HCT116 (cell line): ENCODE data around the gene SLC35B1. TPM values are rescaled to one million over a fixed set of nuclear protein-coding genes. Genes with fewer than 3 reads are reported as not detected.

Experiments
- ATAC-seq: fragments of 200-7000 bp; cut with Tn5 transposase; 2 replicates; pipeline ENCODE4 v1.9.1; 2020; ENCODE audit warnings: mild to moderate bottlenecking, moderate library complexity
- BruUV-seq: library from RNA; stranded (reverse); fragments of 400-500 nt; replicated peaks from 2 replicates; lab custom pipeline; 2021; lab: Mats Ljungman, UMichigan
- CTCF ChIA-PET: fragments of 300-600 bp; sonication (Branson Sonifier 250); formaldehyde crosslinking; loops from one replicate; lab custom pipeline; 2021; ENCODE audit warnings: antibody characterized with exemption; lab: Charles Lee
- POLR2A ChIA-PET: fragments of 300-600, 350-600 bp; sonication (Branson Sonifier 250); formaldehyde crosslinking; loops from one replicate; lab custom pipeline; 2021; ENCODE audit warnings: antibody characterized with exemption; lab: Charles Lee
- RAD21 ChIA-PET, 2 experiments: fragments of 300-600 bp; sonication (Branson Sonifier 250); formaldehyde crosslinking; loops; one replicate each; lab custom pipeline; 2023; ENCODE audit warnings: low total read pairs in 2 of 2; ENCODE audit not compliant: uncharacterized antibody in 2 of 2, unreplicated experiment in 2 of 2, low non-redundant PET in 1 of 2; lab: Charles Lee
- DNase-seq: peaks from one replicate; pipeline ENCODE4 v3.0.0-alpha.2; 2010; ENCODE audit warnings: low read depth, low spot score
- H2AFZ ChIP-seq: fragments of 200-600 bp; shearing (Covaris generic), sonication (generic); 2 replicates; pipeline ENCODE4 v1.6.1; 2017; ENCODE audit warnings: low read depth, mixed run types, mixed read lengths, antibody characterized with exemption, low read length; ENCODE audit not compliant: poor library complexity, severe bottlenecking
- H3K27ac ChIP-seq: 2 replicates; pipeline ENCODE4 v1.5.1; 2012; ENCODE audit warnings: low read depth, low read length
- H3K27me3 ChIP-seq: fragments of 200-600 bp; sonication (generic); 2 replicates; pipeline ENCODE4 v1.6.1; 2016; ENCODE audit warnings: mixed run types, low read length, mixed read lengths; ENCODE audit not compliant: insufficient read depth
- H3K36me3 ChIP-seq, 2 experiments: fragments of 200-500 bp in 1 of 2; fragments of 200-600 bp in 1 of 2; sonication (Bioruptor generic) in 1 of 2; sonication (generic) in 1 of 2; 2 replicates each; pipeline versions ENCODE4 v1.5.1 to v1.6.1; 2014 to 2016; ENCODE audit warnings: low read length in 2 of 2, inconsistent platforms in 1 of 2, mixed read lengths in 1 of 2, mixed run types in 1 of 2; ENCODE audit not compliant: insufficient read depth in 2 of 2, control insufficient read depth in 1 of 2
- H3K4me1 ChIP-seq, 2 experiments: fragments of 200-600 bp in 1 of 2; sonication (generic) in 1 of 2; 2 replicates each; pipeline versions ENCODE4 v1.5.1 to v1.6.1; 2012 to 2017; ENCODE audit warnings: low read length in 2 of 2, inconsistent platforms in 1 of 2, mild to moderate bottlenecking in 1 of 2, mixed read lengths in 1 of 2, mixed run types in 1 of 2, moderate library complexity in 1 of 2; ENCODE audit not compliant: insufficient read depth in 2 of 2, control insufficient read depth in 1 of 2
- H3K4me2 ChIP-seq: fragments of 200-600 bp; sonication (generic); 2 replicates; pipeline ENCODE4 v1.6.1; 2017; ENCODE audit warnings: mixed run types, low read length, mixed read lengths
- H3K4me3 ChIP-seq, 2 experiments: fragments of 200-600 bp in 1 of 2; sonication (generic) in 1 of 2; replicated peaks in 1 of 2; 2 replicates each; pipeline ENCODE4 v1.5.1; 2011 to 2016; ENCODE audit warnings: low read length in 2 of 2, control low read depth in 1 of 2, low read depth in 1 of 2, mild to moderate bottlenecking in 1 of 2, mixed read lengths in 1 of 2, mixed run types in 1 of 2
- H3K79me2 ChIP-seq: fragments of 200-600 bp; sonication (generic); 2 replicates; pipeline ENCODE4 v1.6.1; 2017; ENCODE audit warnings: mild to moderate bottlenecking, mixed run types, low read length, moderate library complexity, mixed read lengths; ENCODE audit not compliant: insufficient read depth
- H3K9ac ChIP-seq: fragments of 200-600 bp; sonication (generic); 2 replicates; pipeline ENCODE4 v1.6.1; 2016; ENCODE audit warnings: low read length, mixed read lengths
- H3K9me2 ChIP-seq: fragments of 200-600 bp; sonication (generic), shearing (Covaris generic); 2 replicates; pipeline ENCODE4 v1.6.1; 2017; ENCODE audit warnings: mixed run types, mild to moderate bottlenecking, moderate library complexity; ENCODE audit not compliant: insufficient read depth
- H3K9me3 ChIP-seq, 2 experiments: fragments of 200-500 bp in 1 of 2; fragments of 200-600 bp in 1 of 2; sonication (Bioruptor generic) in 1 of 2; sonication (generic) in 1 of 2; 2 replicates each; pipeline ENCODE4 v1.6.1; 2014 to 2017; ENCODE audit warnings: low read length in 2 of 2, mixed read lengths in 2 of 2, inconsistent platforms in 1 of 2, low read depth in 1 of 2, mild to moderate bottlenecking in 1 of 2, mixed run types in 1 of 2, moderate library complexity in 1 of 2; ENCODE audit not compliant: control insufficient read depth in 1 of 2, insufficient read depth in 1 of 2
- H4K20me1 ChIP-seq: fragments of 200-600 bp; sonication (generic), shearing (Covaris generic); 2 replicates; pipeline ENCODE4 v1.6.1; 2017; ENCODE audit warnings: mixed run types, mild to moderate bottlenecking, moderate library complexity; ENCODE audit not compliant: insufficient read depth
- ATF3 ChIP-seq: IDR thresholded peaks from 2 replicates; pipeline ENCODE4 v1.6.1; 2012
- CBX3 ChIP-seq: IDR thresholded peaks from 2 replicates; pipeline ENCODE4 v1.6.1; 2012; ENCODE audit warnings: low read depth
- EGR1 ChIP-seq: IDR thresholded peaks from 2 replicates; pipeline ENCODE4 v1.6.1; 2012; ENCODE audit warnings: low read depth
- ELF1 ChIP-seq: IDR thresholded peaks from 2 replicates; pipeline ENCODE4 v1.6.1; 2012; ENCODE audit warnings: low read depth, borderline replicate concordance
- EZH2 ChIP-seq: fragments of 200-600 bp; sonication (generic); IDR thresholded peaks from 2 replicates; pipeline ENCODE4 v1.6.1; 2017; ENCODE audit warnings: antibody characterized with exemption, mixed run types
- EZH2phosphoT487 ChIP-seq: fragments of 200-600 bp; IDR thresholded peaks from 2 replicates; pipeline ENCODE4 v1.6.1; 2018; ENCODE audit warnings: antibody characterized with exemption, borderline replicate concordance
- JUND ChIP-seq: IDR thresholded peaks from 2 replicates; pipeline ENCODE4 v1.6.1; 2012
- POLR2A ChIP-seq: IDR thresholded peaks from 2 replicates; pipeline ENCODE4 v1.7.0; 2011; ENCODE audit warnings: borderline replicate concordance; ENCODE audit not compliant: insufficient read depth, insufficient read length; ENCODE audit errors: extremely low read depth
- POLR2AphosphoS5 ChIP-seq: IDR thresholded peaks from 2 replicates; pipeline ENCODE4 v1.6.1; 2011; ENCODE audit warnings: mild to moderate bottlenecking, low read depth, low read length, moderate library complexity
- RAD21 ChIP-seq: IDR thresholded peaks from 2 replicates; pipeline ENCODE4 v1.6.1; 2012; ENCODE audit warnings: low read depth, mild to moderate bottlenecking
- REST ChIP-seq: IDR thresholded peaks from 2 replicates; pipeline ENCODE4 v1.6.1; 2012; ENCODE audit warnings: low read depth
- SIN3A ChIP-seq: IDR thresholded peaks from 2 replicates; pipeline ENCODE4 v1.6.1; 2012; ENCODE audit warnings: low read depth
- SP1 ChIP-seq: IDR thresholded peaks from 2 replicates; pipeline ENCODE4 v1.6.1; 2012; ENCODE audit warnings: low read depth
- SRF ChIP-seq: IDR thresholded peaks from 2 replicates; pipeline ENCODE4 v1.6.1; 2012; ENCODE audit warnings: low read depth
- TCF7L2 ChIP-seq: IDR thresholded peaks from 2 replicates; pipeline ENCODE4 v1.7.0; 2011; ENCODE audit warnings: borderline replicate concordance, inconsistent platforms; ENCODE audit not compliant: insufficient read depth, insufficient read length; ENCODE audit errors: extremely low read depth
- YY1 ChIP-seq: IDR thresholded peaks from 2 replicates; pipeline ENCODE4 v1.6.1; 2011; ENCODE audit warnings: low read length, low read depth, moderate library complexity, mild to moderate bottlenecking; ENCODE audit not compliant: insufficient replicate concordance; ENCODE audit errors: extremely low read depth
- ZFX ChIP-seq: fragments of 450-650 bp; IDR thresholded peaks from 2 replicates; pipeline ENCODE4 v1.6.1; 2017
- intact Hi-C: fragments of 100-400 bp; cut with micrococcal nuclease; formaldehyde crosslinking; loops from 2 replicates; pipeline ENCODE4 v1.10.0; 2022
- total RNA-seq: library from RNA; stranded (reverse); gene quantifications from one replicate; pipeline ENCODE4 v1.2.1, GENCODE V29; 2021; ENCODE audit not compliant: unreplicated experiment

The SLC35B1 gene
- total RNA-seq, 1 experiment from 2014 or later: 87.5 TPM

- CTCF ChIA-PET: no interaction called here
- POLR2A ChIA-PET: no interaction called here
- intact Hi-C loops: no loop called here
- H3K27ac ChIP-seq: no peak overlapping the region
- H3K4me2 ChIP-seq: no peak overlapping the region
- DNase-seq (no peak), ATAC-seq (no peak)
- H3K9me3 ChIP-seq: no peaks in the 10 kb centered on the region
- no peak overlapping the region for H3K4me3 ChIP-seq
- RAD21 ChIA-PET: no interaction called here
- no peaks in the 10 kb centered on the region for H3K79me2 ChIP-seq
- TF ChIP-seq YY1 (no peak), SP1 (no peak), RAD21 (no peak), ELF1 (no peak)
- no peaks in the 10 kb centered on the region for H3K36me3 ChIP-seq
- H2AFZ ChIP-seq: no peak overlapping the region
- H4K20me1 ChIP-seq: no peaks in the 10 kb centered on the region
- H3K9ac ChIP-seq: no peak overlapping the region
- no TSS peak for BruUV-seq
- H3K9me2 ChIP-seq: no peaks in the 10 kb centered on the region
- no peaks in the 10 kb centered on the region for H3K27me3 ChIP-seq
- H3K4me1 ChIP-seq: no peaks in the 10 kb centered on the region
These were observed 19.6 kb upstream of the SLC35B1 start for GRCh38 chr17:49727380-49727779.

GRCh38 chr17:49725452-49726130 is 17.8 kb upstream of the SLC35B1 start:
- DNase-seq (no peak), ATAC-seq (no peak)
- ChIA-PET RAD21 (no interaction called here), POLR2A (no interaction called here), CTCF (no interaction called here)
- intact Hi-C loops: no loop called here
- Histone ChIP-seq H3K4me3 (no peak overlapping the region), H3K9me3 (no peaks in the 10 kb centered on the region), H3K27ac (no peak overlapping the region), H3K9ac (no peak overlapping the region), H3K4me2 (no peak overlapping the region), H3K4me1 (no peaks in the 10 kb centered on the region), H3K79me2 (no peaks in the 10 kb centered on the region), H3K9me2 (no peaks in the 10 kb centered on the region), H3K36me3 (no peaks in the 10 kb centered on the region), H4K20me1 (no peaks in the 10 kb centered on the region), H3K27me3 (no peaks in the 10 kb centered on the region), H2AFZ (no peak overlapping the region)
- no TSS peak for BruUV-seq
- no peak for TF ChIP-seq ELF1
- TF ChIP-seq ATF3: no peak
- TF ChIP-seq EZH2: no peak
- no peak for TF ChIP-seq CBX3
- TF ChIP-seq REST: no peak
- no peak for TF ChIP-seq JUND
- TF ChIP-seq ZFX: no peak
- no peak for TF ChIP-seq POLR2AphosphoS5
- no peak for TF ChIP-seq SP1
- no peak for TF ChIP-seq EZH2phosphoT487
- TF ChIP-seq SRF: no peak
- TF ChIP-seq EGR1: no peak
- no peak for TF ChIP-seq POLR2A
- no peak for TF ChIP-seq SIN3A
- TF ChIP-seq TCF7L2: no peak
